A673 (cell line): ENCODE results near the gene HELT.

Experiments used
- EZH2 ChIP-seq: fragments of 200-600 bp; sonication (generic); IDR thresholded peaks from 2 replicates; pipeline ENCODE4 v1.6.1; 2017; ENCODE audit warnings: borderline replicate concordance, low read depth, mild to moderate bottlenecking, mixed read lengths, antibody characterized with exemption, low read length; ENCODE audit not compliant: poor library complexity, severe bottlenecking
- TF ChIP-seq, protein P1 (sequence below): fragments of 300-800, 200-600 bp; sonication (generic); conservative IDR thresholded peaks from 2 replicates; pipeline ENCODE4 v1.5.1; 2017; ENCODE audit warnings: low read depth, mild to moderate bottlenecking, antibody characterized with exemption, low read length, moderate library complexity, mixed read lengths

DNA sequence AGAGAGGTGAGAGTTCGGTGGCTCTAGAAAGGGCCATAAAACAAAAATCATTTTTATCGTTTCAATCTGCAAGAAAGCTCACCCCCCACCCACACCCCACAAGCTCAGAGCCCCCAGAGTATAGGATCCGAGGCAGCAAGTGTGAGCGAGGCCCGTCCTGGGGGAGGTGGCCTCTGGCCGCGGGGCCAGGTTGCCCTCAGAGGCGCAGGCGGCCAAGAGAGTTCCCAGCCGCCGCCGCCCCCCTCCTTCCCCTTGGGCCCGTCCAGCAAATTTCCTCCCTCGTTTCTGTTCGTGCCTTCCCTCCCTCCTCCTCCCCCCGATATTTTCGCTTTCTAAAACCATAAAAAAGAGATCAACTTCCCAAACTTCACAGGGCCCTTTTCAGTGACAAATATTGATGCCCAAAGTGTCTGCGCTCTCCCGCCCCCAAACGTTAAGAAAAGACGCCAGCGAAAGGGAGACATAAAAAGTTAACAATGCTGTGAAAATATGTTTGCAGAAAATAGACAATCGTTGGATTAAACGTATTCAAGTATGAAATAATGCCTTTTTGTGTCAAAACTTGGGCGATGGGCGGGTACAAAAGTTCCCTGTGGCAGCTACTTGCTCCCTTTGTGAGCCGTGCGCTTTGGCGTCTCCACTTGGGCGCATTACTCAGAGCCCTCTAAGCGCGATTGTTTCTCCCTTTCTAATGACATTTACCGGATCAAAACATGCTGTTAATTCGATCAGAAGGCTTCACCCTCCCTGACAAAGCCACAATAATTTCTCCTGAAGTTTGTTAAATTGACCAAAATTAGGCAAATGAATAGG, 1.1 kb upstream of the HELT start:
- TF ChIP-seq, protein P1, sequence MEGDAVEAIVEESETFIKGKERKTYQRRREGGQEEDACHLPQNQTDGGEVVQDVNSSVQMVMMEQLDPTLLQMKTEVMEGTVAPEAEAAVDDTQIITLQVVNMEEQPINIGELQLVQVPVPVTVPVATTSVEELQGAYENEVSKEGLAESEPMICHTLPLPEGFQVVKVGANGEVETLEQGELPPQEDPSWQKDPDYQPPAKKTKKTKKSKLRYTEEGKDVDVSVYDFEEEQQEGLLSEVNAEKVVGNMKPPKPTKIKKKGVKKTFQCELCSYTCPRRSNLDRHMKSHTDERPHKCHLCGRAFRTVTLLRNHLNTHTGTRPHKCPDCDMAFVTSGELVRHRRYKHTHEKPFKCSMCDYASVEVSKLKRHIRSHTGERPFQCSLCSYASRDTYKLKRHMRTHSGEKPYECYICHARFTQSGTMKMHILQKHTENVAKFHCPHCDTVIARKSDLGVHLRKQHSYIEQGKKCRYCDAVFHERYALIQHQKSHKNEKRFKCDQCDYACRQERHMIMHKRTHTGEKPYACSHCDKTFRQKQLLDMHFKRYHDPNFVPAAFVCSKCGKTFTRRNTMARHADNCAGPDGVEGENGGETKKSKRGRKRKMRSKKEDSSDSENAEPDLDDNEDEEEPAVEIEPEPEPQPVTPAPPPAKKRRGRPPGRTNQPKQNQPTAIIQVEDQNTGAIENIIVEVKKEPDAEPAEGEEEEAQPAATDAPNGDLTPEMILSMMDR: no peak
- TF ChIP-seq EZH2: peak; percentile 38
